Large intestine (tissue), 3 donors: ENCODE data around the gene AGAP1. TPM values are rescaled to one million over a fixed set of nuclear protein-coding genes. Genes with fewer than 3 reads are reported as not detected.

ENCODE experiments used
- DNase-seq, 2 donors: peaks; one replicate each; pipeline versions ENCODE4 v3.0.0 to v3.0.0-alpha.2; 2013
- H3K27ac ChIP-seq: one replicate; pipeline ENCODE4 v1.5.1; 2013; ENCODE audit warnings: low read length
- H3K27me3 ChIP-seq: 2 replicates; pipeline ENCODE4 v1.6.1; 2013; ENCODE audit warnings: low read length; ENCODE audit not compliant: control insufficient read depth, insufficient read depth
- H3K36me3 ChIP-seq: 2 replicates; pipeline ENCODE4 v1.6.1; 2013; ENCODE audit warnings: low read length; ENCODE audit not compliant: control insufficient read depth, insufficient read depth
- H3K4me1 ChIP-seq: one replicate; pipeline ENCODE4 v1.6.1; 2013; ENCODE audit warnings: low read length; ENCODE audit not compliant: control insufficient read depth, insufficient read depth
- H3K4me3 ChIP-seq: one replicate; pipeline ENCODE4 v1.5.1; 2013; ENCODE audit warnings: low read length
- H3K9me3 ChIP-seq: one replicate; pipeline ENCODE4 v1.6.1; 2013; ENCODE audit warnings: mild to moderate bottlenecking, low read depth, low read length, moderate library complexity; ENCODE audit not compliant: control insufficient read depth
- WGBS: methylation state at CpG from one replicate; pipeline ENCODE4 v1.1.5; 2013; ENCODE audit warnings: low lambda C conversion rate; ENCODE audit not compliant: insufficient coverage; 5-methylcytosine and 5-hydroxymethylcytosine counted together
- polyA plus RNA-seq: library from polyadenylated mRNA; unstranded; fragments of 120-200 nt; gene quantifications from one replicate; pipeline ENCODE4 v1.2.1, GENCODE V29; 2013

Gene AGAP1
- polyA plus RNA-seq, 1 donor: 18.0 TPM

DNA sequence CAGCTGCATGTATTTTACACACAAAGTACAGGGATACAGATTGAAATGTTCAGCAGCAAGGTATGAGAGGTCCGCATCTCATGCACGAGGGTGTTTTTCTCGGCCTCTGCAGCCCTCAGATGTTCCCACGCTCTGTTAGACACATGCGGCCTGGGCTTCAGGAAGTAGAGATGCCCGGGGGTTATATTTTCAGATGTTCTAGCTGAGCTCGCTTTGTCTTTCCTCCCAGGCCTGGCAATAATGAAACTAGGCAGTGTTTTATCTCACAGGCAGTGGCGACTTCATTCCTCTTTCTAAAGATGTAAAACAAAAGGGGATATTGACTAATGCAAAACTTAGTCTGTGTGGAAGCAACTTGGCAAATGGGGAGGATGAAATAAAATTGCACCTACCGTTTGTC, 483.6 kb downstream of the AGAP1 start:
- DNase-seq: no peak
- no peak overlapping the region for H3K27ac ChIP-seq
- H3K9me3 ChIP-seq: no peaks in the 10 kb centered on the region
- no peaks in the 10 kb centered on the region for H3K27me3 ChIP-seq
- no CpG with 5 or more reads among the region's 9 CpGs for WGBS
- no peaks in the 10 kb centered on the region for H3K4me1 ChIP-seq
- peaks cover 41% of the 10 kb centered on the region for H3K36me3 ChIP-seq
- no peak overlapping the region for H3K4me3 ChIP-seq

GRCh38 chr2:235978022-235978421, 484.2 kb downstream of the AGAP1 start:
- DNase-seq: no peak
- H3K27me3 ChIP-seq: no peaks in the 10 kb centered on the region
- no peak overlapping the region for H3K27ac ChIP-seq
- no CpG with 5 or more reads among the region's 1 CpG for WGBS
- H3K4me3 ChIP-seq: no peak overlapping the region
- no peaks in the 10 kb centered on the region for H3K4me1 ChIP-seq
- H3K9me3 ChIP-seq: no peaks in the 10 kb centered on the region
- peaks cover 39% of the 10 kb centered on the region for H3K36me3 ChIP-seq

DNA sequence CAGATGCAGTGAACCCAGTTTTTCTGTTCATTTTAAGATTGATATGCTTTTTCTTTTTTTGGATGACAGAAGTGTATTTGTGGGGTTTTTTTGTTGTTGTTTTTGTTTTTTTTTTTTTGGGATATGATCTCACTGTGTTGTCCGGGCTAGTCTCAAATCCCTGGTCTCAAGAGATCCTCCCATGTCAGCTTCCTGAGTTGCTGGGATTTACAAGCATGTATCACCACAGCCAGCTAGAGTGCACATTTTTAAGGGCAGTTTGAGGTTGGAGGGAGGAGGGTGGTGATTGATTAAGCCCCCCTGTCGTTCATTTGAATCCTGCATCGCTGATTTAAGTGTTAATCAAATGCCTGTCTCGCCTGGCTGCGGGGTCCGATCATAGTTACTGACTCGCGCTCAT, 485.2 kb downstream of the AGAP1 start:
- DNase-seq: no peak
- no CpG with 5 or more reads among the region's 8 CpGs for whole genome bisulfite sequencing

GRCh38 chr2:235979753-235980435, 486.1 kb downstream of the AGAP1 start:
- 100% methylated on average over 1 of the region's 15 CpGs for WGBS
- no peaks in the 10 kb centered on the region for H3K9me3 ChIP-seq

More for the DNA sequence above, 485.2 kb downstream of the AGAP1 start:
- H3K36me3 ChIP-seq: peaks cover 39% of the 10 kb centered on the region
- H3K27ac ChIP-seq: no peak overlapping the region
- H3K27me3 ChIP-seq: no peaks in the 10 kb centered on the region
- no peaks in the 10 kb centered on the region for H3K4me1 ChIP-seq
- H3K4me3 ChIP-seq: no peak overlapping the region
- no peaks in the 10 kb centered on the region for H3K9me3 ChIP-seq

DNA sequence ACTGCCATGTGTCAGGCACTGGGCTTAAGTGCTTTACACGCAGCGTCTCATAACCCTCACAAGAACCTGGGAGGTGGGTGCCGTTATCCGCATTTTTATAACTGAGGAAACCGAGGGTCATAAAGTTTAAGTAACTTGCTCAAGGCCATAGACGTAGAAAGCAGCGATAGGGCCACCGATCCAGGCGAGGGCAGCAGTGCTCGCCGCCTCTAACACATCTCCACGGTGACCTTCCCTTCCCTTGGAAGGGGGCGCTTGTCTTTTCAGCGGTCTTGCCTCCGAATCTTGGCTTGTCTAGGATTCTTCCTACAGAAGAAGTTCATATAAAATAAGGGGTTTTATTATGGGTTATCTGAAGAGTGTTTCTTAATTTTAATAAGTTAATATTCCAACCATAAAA, 487.8 kb downstream of the AGAP1 start:
- H3K4me3 ChIP-seq: no peak overlapping the region
- no peaks in the 10 kb centered on the region for H3K9me3 ChIP-seq
- H3K27me3 ChIP-seq: no peaks in the 10 kb centered on the region
- H3K4me1 ChIP-seq: no peaks in the 10 kb centered on the region
- H3K27ac ChIP-seq: no peak overlapping the region
- WGBS: no CpG with 5 or more reads among the region's 15 CpGs
- H3K36me3 ChIP-seq: peaks cover 24% of the 10 kb centered on the region
- DNase-seq: no peak

More at GRCh38 chr2:235979753-235980435, 486.1 kb downstream of the AGAP1 start:
- Histone ChIP-seq H3K27ac (no peak overlapping the region), H3K27me3 (no peaks in the 10 kb centered on the region), H3K4me3 (no peak overlapping the region), H3K36me3 (peaks cover 39% of the 10 kb centered on the region), H3K4me1 (no peaks in the 10 kb centered on the region)
- no peak for DNase-seq

DNA sequence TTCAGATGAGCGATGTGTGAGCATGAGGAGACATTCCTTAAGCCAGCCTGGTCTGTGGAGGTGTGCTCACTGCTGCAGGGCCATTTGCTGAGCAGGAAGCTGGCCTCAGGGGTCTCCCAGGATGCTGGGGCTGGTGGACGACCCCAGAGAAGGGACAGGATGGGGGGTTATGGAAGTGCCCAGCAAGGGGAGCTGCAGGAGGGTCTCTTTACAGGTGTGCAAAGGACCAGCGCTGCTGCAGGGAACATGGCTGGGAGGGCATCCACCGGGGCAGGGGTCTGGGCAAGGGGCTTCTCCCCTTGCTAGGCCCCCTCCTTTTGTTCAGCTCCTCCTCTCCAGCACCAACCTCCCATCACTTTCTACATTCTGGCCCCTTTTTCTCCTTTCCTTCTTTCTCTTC, 489.2 kb downstream of the AGAP1 start:
- no peaks in the 10 kb centered on the region for H3K27me3 ChIP-seq
- no peaks in the 10 kb centered on the region for H3K9me3 ChIP-seq
- 100% methylated on average over 1 of the region's 4 CpGs for WGBS
- H3K4me1 ChIP-seq: no peaks in the 10 kb centered on the region
- no peak overlapping the region for H3K27ac ChIP-seq
- peaks cover 13% of the 10 kb centered on the region for H3K36me3 ChIP-seq
- no peak for DNase-seq
- no peak overlapping the region for H3K4me3 ChIP-seq

DNA sequence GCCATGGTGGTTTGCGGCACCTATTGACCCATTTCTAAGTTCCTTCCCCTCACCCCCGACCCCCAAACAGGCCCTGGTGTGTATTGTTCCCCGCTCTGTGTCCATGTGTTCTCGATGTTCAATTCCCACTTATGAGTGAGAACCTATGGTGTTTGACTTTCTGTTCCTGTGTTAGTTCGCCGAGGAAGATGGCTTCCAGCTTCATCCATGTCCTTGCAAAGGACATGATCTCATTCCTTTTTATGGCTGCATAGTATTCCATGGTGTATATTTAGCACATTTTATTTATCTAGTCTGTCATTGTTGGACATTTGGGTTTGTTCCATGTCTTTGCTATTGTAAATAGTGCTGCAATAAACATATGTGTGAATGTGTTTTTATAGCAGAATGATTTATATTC, 490.7 kb downstream of the AGAP1 start:
- no peak overlapping the region for H3K4me3 ChIP-seq
- H3K9me3 ChIP-seq: no peaks in the 10 kb centered on the region
- no peaks in the 10 kb centered on the region for H3K4me1 ChIP-seq
- peaks cover 7% of the 10 kb centered on the region for H3K36me3 ChIP-seq
- no peak for DNase-seq
- no peaks in the 10 kb centered on the region for H3K27me3 ChIP-seq
- H3K27ac ChIP-seq: no peak overlapping the region
- no CpG with 5 or more reads among the region's 6 CpGs for WGBS

GRCh38 chr2:235986361-235986760, 492.5 kb downstream of the AGAP1 start:
- DNase-seq: no peak
- H3K27ac ChIP-seq: no peak overlapping the region
- H3K4me1 ChIP-seq: no peaks in the 10 kb centered on the region
- peaks cover 6% of the 10 kb centered on the region for H3K36me3 ChIP-seq
- H3K27me3 ChIP-seq: no peaks in the 10 kb centered on the region
- H3K4me3 ChIP-seq: no peak overlapping the region
- no peaks in the 10 kb centered on the region for H3K9me3 ChIP-seq
- WGBS: no CpG with 5 or more reads among the region's 1 CpG

GRCh38 chr2:235988271-235989015, 494.6 kb downstream of the AGAP1 start:
- no peak overlapping the region for H3K27ac ChIP-seq
- H3K4me1 ChIP-seq: no peaks in the 10 kb centered on the region
- H3K9me3 ChIP-seq: no peaks in the 10 kb centered on the region
- H3K4me3 ChIP-seq: no peak overlapping the region
- 89% methylated on average over 6 of the region's 21 CpGs for WGBS
- peaks cover 5% of the 10 kb centered on the region for H3K36me3 ChIP-seq
- H3K27me3 ChIP-seq: no peaks in the 10 kb centered on the region
- DNase-seq: no peak

GRCh38 chr2:235989591-235989990, 495.7 kb downstream of the AGAP1 start:
- no peaks in the 10 kb centered on the region for H3K4me1 ChIP-seq
- H3K27me3 ChIP-seq: no peaks in the 10 kb centered on the region
- no peaks in the 10 kb centered on the region for H3K9me3 ChIP-seq
- peaks cover 5% of the 10 kb centered on the region for H3K36me3 ChIP-seq
- no peak for DNase-seq
- no peak overlapping the region for H3K27ac ChIP-seq
- WGBS: no CpG with 5 or more reads among the region's 10 CpGs
- no peak overlapping the region for H3K4me3 ChIP-seq
